Thyroid gland (tissue), 4 donors: Measurements from ENCODE around the gene ABCA13. TPM values are rescaled to one million over a fixed set of nuclear protein-coding genes. Genes with fewer than 3 reads are reported as not detected.

Experiments used
- DNase-seq, 2 donors: peaks; one replicate each; pipeline ENCODE4 v3.0.0-alpha.2; 2019
- H3K27ac ChIP-seq, 3 donors: fragments of 200-600 bp; sonication (generic); 1 replicate in 2 of 3; 2 replicates in 1 of 3; pipeline ENCODE4 v1.5.1; 2016 to 2019; ENCODE audit warnings: mild to moderate bottlenecking in 1 of 3, moderate library complexity in 1 of 3
- H3K27me3 ChIP-seq: fragments of 200-600 bp; sonication (generic); one replicate; pipeline ENCODE4 v1.5.1; 2019
- H3K36me3 ChIP-seq, 2 donors: fragments of 200-600 bp; sonication (generic); one replicate each; pipeline ENCODE4 v1.5.1; 2016 to 2019
- H3K4me1 ChIP-seq, 2 donors: fragments of 200-600 bp; sonication (generic); one replicate each; pipeline ENCODE4 v1.5.1; 2017 to 2019
- H3K4me3 ChIP-seq, 3 donors: fragments of 200-600 bp; sonication (generic); replicated peaks in 1 of 3; 1 replicate in 2 of 3; 2 replicates in 1 of 3; pipeline ENCODE4 v1.5.1; 2016; ENCODE audit warnings: mild to moderate bottlenecking in 1 of 3
- H3K9me3 ChIP-seq: fragments of 200-600 bp; sonication (generic); one replicate; pipeline ENCODE4 v1.5.1; 2017
- POLR2A ChIP-seq, 2 donors: fragments of 450-650 bp; IDR thresholded peaks; one replicate each; pipeline ENCODE4 v1.6.1; 2017; ENCODE audit warnings: antibody characterized with exemption in 2 of 2, mild to moderate bottlenecking in 2 of 2, moderate library complexity in 1 of 2
- WGBS, 2 donors: methylation state at CpG; one replicate each; pipeline ENCODE4 v1.1.5; 2017; 5-methylcytosine and 5-hydroxymethylcytosine counted together
- intact Hi-C: fragments of 100-400 bp; cut with DNase I; formaldehyde crosslinking; loops from one replicate; pipeline ENCODE4 v1.15.1; 2023
- total RNA-seq, 4 donors: library from RNA; depleted of rRNA; stranded (reverse); fragments of >200 nt; gene quantifications; one replicate each; pipeline ENCODE4 v1.2.3, GENCODE V29; 2016
- TF ChIP-seq, protein P1 (sequence below), 6 experiments: fragments of 200-600 bp in 3 of 6; fragments of 450-650 bp in 3 of 6; sonication (generic) in 3 of 6; IDR thresholded peaks; one replicate each; pipeline ENCODE4 v1.5.1; 2016 to 2019; ENCODE audit warnings: antibody characterized with exemption in 6 of 6, mild to moderate bottlenecking in 2 of 6, inconsistent platforms in 1 of 6, moderate library complexity in 1 of 6

Gene ABCA13
- total RNA-seq, 4 donors from 2014 or later = 7.6 to 13.3 (median 11.7) TPM

DNA sequence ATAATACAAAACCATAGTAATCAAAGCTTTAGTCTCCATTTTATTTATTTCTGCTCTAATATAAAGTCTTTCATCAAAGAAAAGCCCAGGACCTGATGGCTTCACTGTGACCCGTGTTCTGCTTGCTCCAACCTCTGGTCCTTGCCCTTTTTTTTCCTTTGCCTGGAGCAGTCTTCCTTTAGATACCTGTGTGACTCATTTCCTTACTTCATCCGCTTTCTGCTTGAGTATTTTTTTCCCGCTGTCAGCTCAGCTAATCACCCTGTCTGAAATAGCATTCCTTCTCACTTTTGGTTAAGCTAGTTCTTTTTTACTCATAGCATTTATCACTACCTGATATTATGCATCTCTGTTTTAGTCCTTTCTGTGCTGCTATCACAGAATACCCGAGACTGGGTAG is 194.8 kb downstream of the ABCA13 start:
- intact Hi-C loops = no loop called here
- 78 to 82% methylated on average over 4 of the region's 4 CpGs for WGBS, 2 donors
- Histone ChIP-seq H3K4me3 (no peak overlapping the region), H3K27me3 (no peaks in the 10 kb centered on the region), H3K9me3 (no peaks in the 10 kb centered on the region), H3K4me1 (no peaks in the 10 kb centered on the region), H3K36me3 (no peaks in the 10 kb centered on the region), H3K27ac (no peak overlapping the region)
- TF ChIP-seq POLR2A (IDR thresholded peaks at IDR 0.05) = no peak
- TF ChIP-seq, protein P1, sequence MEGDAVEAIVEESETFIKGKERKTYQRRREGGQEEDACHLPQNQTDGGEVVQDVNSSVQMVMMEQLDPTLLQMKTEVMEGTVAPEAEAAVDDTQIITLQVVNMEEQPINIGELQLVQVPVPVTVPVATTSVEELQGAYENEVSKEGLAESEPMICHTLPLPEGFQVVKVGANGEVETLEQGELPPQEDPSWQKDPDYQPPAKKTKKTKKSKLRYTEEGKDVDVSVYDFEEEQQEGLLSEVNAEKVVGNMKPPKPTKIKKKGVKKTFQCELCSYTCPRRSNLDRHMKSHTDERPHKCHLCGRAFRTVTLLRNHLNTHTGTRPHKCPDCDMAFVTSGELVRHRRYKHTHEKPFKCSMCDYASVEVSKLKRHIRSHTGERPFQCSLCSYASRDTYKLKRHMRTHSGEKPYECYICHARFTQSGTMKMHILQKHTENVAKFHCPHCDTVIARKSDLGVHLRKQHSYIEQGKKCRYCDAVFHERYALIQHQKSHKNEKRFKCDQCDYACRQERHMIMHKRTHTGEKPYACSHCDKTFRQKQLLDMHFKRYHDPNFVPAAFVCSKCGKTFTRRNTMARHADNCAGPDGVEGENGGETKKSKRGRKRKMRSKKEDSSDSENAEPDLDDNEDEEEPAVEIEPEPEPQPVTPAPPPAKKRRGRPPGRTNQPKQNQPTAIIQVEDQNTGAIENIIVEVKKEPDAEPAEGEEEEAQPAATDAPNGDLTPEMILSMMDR (IDR thresholded peaks at IDR 0.05) = no peak
- DNase-seq = no peak

DNA sequence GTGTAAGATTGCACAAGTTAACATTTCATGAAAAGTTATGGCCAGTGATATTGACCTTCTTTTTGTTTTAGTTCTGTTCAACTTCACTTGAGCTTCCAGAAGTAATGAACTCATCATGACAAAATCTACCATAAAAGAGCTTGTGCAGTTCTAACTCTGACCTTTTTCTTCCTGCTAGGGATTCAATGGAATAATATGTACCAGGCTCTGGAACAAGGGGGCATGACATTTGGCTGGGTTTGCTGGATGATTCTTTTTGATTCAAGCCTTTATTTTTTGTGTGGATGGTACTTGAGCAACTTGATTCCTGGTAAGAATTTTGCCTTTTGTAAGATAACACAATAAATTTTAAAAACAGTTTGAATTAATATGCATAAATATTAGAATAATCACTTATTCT is 205.0 kb downstream of the ABCA13 start:
- Histone ChIP-seq H3K27me3 (no peaks in the 10 kb centered on the region), H3K27ac (no peak overlapping the region), H3K36me3 (no peaks in the 10 kb centered on the region), H3K9me3 (no peaks in the 10 kb centered on the region), H3K4me1 (no peaks in the 10 kb centered on the region), H3K4me3 (no peak overlapping the region)
- intact Hi-C loops = no loop called here
- no peak for DNase-seq
- TF ChIP-seq, protein P1 (IDR thresholded peaks at IDR 0.05) = no peak
- TF ChIP-seq POLR2A (IDR thresholded peaks at IDR 0.05) = no peak

DNA sequence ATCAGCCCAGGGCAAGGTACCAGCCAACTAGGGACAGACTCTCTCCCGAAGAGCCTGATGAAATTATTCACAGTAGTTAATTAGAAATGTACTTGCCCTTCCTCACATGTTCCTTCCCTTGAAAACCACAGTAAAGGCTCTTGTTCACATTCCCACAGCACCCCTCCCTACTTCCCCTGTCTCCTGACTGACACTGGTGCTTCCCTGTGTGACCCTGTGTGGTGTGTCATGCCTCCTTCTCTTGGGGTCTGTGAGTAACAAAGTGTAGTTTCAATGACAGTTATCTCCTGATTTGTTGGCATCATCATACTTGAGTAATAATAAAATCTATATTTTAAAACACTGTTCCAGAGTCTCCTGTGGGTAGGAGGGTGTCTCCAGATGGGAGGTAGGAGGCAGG is 209.7 kb downstream of the ABCA13 start:
- no peaks in the 10 kb centered on the region for H3K36me3 ChIP-seq
- no peaks in the 10 kb centered on the region for H3K27me3 ChIP-seq
- DNase-seq = no peak
- intact Hi-C loops = no loop called here
- H3K27ac ChIP-seq = no peak overlapping the region
- H3K4me3 ChIP-seq = no peak overlapping the region
- H3K9me3 ChIP-seq = no peaks in the 10 kb centered on the region
- TF ChIP-seq, protein P1 (IDR thresholded peaks at IDR 0.05) = no peak
- TF ChIP-seq POLR2A (IDR thresholded peaks at IDR 0.05) = no peak
- H3K4me1 ChIP-seq = no peaks in the 10 kb centered on the region
- WGBS, 2 donors = 87 to 100% methylated on average over 1 of the region's 1 CpG

DNA sequence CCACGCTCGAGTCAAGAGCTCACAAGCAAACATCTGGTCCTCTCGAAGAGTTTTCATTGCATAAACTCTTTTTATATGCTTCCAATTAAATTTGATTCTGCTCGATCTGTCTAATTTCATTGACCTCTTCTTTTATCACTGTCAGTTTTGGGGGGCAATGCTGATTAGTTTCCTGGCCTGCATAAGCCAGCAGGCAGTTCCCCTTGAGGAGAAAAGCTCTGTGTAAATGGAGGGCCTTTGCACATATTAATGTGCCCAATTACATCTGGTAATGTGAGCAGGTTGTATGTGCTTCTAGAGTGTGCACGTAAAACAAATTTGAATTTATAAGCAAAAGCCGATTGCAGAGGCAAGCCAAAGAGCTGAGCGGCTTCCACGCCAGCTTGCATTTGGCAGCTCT is 210.3 kb downstream of the ABCA13 start:
- no peak for TF ChIP-seq POLR2A (IDR thresholded peaks at IDR 0.05)
- TF ChIP-seq, protein P1 (IDR thresholded peaks at IDR 0.05) = no peak
- intact Hi-C loops = no loop called here
- no peak overlapping the region for H3K27ac ChIP-seq
- H3K36me3 ChIP-seq = no peaks in the 10 kb centered on the region
- no peak overlapping the region for H3K4me3 ChIP-seq
- no peaks in the 10 kb centered on the region for H3K27me3 ChIP-seq
- H3K9me3 ChIP-seq = no peaks in the 10 kb centered on the region
- no peak for DNase-seq
- 88 to 89% methylated on average over 8 of the region's 8 CpGs for WGBS, 2 donors
- no peaks in the 10 kb centered on the region for H3K4me1 ChIP-seq

DNA sequence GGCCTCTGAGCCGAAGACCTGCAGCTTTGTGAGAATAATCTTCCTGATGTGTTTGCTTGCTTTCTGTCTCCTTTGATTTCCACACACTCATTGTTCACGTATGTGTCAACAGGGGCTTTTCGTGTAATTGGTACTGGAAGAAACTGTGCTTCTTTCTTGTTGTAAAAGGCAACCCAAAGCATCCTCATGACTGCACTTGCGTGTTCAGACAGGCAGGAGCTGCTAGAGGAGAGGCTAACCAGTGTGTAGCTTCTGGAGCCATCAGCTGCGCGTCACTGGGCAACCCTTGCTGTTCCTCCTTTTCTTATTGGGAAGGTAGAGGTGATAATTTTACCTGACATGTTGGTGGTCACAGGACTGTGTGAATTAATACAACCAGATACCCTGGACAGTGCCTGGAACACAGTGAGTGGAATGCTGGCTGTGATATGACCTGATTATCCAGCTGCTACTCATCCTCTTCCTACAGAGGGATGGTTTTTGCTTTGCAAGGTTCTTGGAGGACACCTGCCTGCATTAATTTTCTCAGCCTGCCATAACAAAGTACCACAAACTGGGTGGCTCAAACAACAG is 213.0 kb downstream of the ABCA13 start:
- Histone ChIP-seq H3K27ac (no peak overlapping the region), H3K27me3 (no peaks in the 10 kb centered on the region), H3K4me1 (peaks cover 0 to under 1% of the 10 kb centered on the region in 2 donors), H3K9me3 (no peaks in the 10 kb centered on the region), H3K4me3 (no peak overlapping the region), H3K36me3 (no peaks in the 10 kb centered on the region)
- DNase-seq = no peak
- intact Hi-C loops = no loop called here
- 92 to 97% methylated on average over 6 of the region's 6 CpGs for WGBS, 2 donors
- no peak for TF ChIP-seq POLR2A (IDR thresholded peaks at IDR 0.05)
- TF ChIP-seq, protein P1 (IDR thresholded peaks at IDR 0.05) = no peak
